Measurements from ENCODE around the gene TIMM22.
"Not testable (repeated sequence)": the region's sequence is repeated elsewhere in the genome, so short reads cannot be mapped to it uniquely, and the experiment has no call there.

TIMM22 gene

GRCh38 chr17:973053-973452 lies 23.9 kb upstream of the TIMM22 start:
- no peak for DNase-seq

DNA sequence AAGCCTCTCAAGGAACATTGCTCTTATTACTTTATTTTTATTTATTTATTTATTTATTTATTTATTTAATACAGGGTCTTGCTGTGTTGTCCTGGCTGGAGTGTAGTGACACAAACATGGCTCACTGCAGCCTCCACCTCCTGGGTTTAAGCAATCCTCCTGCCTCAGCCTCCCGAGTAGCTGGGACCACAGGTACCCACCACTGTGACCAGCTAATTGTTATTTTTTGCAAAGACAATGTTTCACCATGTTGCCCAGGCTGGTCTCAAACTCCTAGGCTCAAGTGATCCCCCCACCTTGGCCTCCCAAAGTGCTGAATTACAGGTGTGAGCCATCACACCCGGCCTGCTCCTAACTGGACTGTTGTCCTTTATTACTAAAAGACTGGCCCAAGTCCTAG lies 22.2 kb upstream of the TIMM22 start:
- DNase-seq: not testable (repeated sequence)

- peak; percentile 70 for DNase-seq
Measured at GRCh38 chr17:975371-975915, 21.5 kb upstream of the TIMM22 start.

DNA sequence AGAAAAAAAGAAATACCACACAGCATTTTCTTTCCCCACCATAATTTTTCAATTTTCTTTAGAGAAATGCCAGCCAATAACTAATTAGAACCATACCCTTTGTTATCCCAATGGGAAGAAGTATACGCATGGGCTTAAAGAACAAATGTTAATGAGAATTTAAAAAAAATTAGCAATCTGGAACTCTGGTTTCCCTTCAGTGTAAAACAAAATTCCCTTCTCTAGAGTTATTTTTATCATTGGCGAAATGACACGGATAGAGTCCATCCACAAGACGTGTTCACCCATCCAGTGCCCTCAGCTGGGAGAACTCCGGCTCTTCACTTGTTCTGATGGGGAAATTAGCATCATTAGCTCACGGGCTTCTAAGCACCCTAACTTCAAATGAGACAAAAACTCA lies 20.6 kb upstream of the TIMM22 start:
- DNase-seq: peak; percentile 43

GRCh38 chr17:977166-977565 lies 19.8 kb upstream of the TIMM22 start:
- DNase-seq: no peak

DNA sequence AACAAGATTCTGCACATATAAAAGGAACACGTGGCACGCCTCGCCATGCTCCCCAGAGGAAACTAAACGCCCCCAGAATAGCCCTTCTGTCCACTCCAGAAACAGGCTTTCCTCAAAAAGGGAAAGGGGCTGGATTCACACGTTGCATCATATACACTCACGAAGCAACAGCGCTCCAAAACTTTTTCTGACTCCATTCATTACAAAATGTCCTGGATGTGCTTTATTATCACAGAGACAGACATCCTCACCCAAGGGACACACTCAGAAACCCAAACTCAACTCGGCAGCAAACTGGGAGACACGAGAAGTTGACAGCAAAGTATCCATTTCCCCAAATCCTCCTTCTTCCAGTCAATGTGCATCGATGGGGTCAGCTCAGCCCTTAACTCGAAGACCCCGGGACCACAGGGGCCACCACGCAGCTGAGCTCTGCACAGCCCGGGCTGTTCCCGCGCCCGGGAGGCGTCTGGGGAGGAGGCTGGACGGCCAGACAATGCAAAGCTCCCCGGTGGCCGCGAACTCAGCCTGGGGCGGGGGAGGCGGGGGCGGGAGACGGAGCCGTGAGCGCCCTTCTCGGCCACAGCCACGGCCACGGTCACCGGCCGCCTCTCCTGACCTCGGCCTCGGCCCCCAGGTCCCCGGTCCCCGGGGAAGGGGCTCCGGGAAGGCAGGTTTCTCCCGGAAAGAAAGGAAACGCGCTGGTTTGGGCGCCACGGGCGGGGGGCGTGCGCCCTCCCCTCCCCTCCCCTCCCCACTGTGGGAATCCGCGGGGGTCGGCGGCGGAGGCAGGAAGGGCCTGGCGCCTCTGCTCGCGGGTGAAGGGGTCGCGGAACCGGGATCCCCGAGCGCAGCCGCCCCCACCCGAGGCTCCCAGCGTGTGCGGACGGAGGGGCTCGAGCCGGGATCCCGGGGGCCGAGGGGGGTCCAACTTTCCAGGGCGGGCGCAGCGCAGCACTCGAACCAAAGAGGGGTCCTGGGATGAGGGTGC lies 18.5 kb upstream of the TIMM22 start:
- DNase-seq: peak; percentile 73

DNA sequence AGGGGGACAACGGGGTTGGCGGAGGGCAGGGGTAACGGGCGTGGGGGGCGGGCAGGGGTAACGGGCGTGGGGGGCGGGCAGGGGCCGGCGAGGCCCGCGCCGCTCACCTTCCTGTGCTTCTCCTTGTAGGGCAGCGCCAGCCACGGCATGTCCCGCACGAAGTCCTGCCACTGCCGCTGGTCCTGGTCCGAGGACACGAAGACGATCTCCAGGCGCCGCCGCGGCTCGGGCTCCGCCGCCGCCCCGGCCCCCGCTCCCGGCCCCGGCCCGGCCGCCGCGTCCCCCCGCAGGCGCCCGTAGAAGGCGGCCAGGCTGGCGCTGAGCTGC lies 17.8 kb upstream of the TIMM22 start:
- DNase-seq: no peak

- peak; percentile 81 for DNase-seq
Measured at GRCh38 chr17:979539-980405, 17.2 kb upstream of the TIMM22 start, which contains the start of gene NXN. Gene NXN, minus strand, starts transcription at chr17:979776.

GRCh38 chr17:980406-981291 lies 16.3 kb upstream of the TIMM22 start:
- peak; percentile 87 for DNase-seq

GRCh38 chr17:981292-981658 lies 15.7 kb upstream of the TIMM22 start:
- DNase-seq: no peak

- DNase-seq: no peak
Measured at GRCh38 chr17:983921-984320, 13.0 kb upstream of the TIMM22 start.

DNA sequence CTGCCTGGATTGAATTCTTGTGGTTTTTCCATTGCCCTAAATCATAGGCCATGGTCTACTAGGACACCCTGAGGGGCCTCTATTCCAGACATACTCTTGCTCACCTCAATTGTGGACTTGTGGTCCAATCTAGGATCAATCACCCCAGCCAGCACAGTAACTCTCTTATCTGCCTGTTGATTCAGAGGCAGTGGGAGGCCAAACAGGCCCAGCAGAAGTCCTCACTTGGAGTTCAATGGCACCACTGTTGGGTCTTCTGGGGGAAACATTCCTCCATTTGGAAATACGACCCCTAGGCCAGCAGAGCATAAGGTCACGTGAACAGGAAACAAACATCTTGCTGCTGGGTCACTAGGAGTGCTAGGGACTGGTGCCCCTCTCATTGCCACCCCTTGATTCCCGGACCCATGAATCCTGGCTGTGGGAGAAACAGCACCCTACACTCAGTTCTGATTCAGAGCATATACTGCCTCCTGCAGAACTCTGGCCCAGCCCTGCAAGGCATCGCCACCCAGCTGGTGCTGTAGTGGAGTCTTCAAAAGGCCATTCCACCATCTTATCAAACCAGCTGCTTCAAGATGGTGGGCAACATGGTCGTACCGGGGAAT lies 10.5 kb upstream of the TIMM22 start:
- no peak for DNase-seq

DNA sequence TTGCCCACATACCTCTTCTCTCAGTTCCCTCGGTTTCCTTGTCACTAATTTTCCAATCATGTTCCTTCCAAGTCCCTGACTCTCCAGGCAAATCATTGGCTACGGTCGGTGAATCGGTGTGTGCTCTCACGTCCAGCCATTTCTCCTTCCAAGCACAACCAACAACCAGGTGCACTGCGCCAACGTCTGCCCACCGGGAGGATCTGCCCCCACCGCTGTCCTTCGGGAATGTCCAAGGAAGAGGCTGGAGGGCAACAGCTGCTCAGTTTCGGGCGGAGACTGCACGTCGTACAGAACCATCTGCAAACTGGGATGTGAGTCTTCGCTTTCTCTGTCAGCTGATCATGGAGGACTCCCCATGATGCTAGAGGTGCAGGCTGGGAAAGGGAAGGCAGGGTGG lies 9.0 kb upstream of the TIMM22 start:
- DNase-seq: no peak

DNA sequence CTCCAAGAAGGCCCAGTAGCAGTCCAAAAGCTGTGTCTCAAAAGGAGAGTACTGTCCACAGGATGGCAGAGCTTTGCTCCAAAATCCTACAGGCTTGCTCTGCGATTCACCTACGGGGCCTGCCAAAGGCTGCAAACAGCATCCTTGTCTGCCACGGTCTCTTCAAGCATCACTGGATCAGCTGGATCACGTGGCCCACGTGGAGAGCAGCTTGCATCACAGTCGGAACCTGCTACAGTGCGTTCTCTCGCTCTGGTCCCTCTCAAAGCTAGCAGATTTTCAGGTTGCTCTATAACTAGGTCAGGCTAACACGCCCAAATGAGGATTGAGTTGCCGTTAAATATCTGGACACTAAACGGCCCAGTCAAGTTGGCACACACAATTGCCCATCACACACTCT lies 8.4 kb upstream of the TIMM22 start:
- DNase-seq: no peak

- DNase-seq: no peak
Measured at GRCh38 chr17:992933-993332, 4.0 kb upstream of the TIMM22 start.

DNA sequence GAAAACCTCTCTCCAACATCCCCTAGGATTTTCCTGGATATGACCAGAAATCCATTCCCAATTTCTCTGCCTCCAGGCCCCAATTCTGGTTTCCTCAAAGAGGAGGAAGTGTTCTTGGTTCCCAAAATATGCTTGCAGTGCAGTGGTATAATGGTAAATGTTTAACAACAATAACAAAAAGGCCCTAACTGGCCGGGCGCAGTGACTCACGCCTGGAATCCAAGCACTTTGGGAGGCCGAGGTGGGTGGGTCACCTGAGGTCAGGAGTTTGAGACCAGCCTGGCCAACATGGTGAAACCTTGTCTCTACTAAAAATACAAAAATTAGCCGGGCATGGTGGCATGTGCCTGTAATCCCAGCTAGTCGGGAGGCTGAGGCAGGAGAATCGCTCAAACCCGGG lies 1.6 kb upstream of the TIMM22 start:
- DNase-seq: not testable (repeated sequence)

GRCh38 chr17:998111-998510 lies 1.2 kb downstream of the TIMM22 start:
- no peak for DNase-seq

GRCh38 chr17:1000597-1001461 lies 3.9 kb downstream of the TIMM22 start:
- peak; percentile 91 for DNase-seq

DNA sequence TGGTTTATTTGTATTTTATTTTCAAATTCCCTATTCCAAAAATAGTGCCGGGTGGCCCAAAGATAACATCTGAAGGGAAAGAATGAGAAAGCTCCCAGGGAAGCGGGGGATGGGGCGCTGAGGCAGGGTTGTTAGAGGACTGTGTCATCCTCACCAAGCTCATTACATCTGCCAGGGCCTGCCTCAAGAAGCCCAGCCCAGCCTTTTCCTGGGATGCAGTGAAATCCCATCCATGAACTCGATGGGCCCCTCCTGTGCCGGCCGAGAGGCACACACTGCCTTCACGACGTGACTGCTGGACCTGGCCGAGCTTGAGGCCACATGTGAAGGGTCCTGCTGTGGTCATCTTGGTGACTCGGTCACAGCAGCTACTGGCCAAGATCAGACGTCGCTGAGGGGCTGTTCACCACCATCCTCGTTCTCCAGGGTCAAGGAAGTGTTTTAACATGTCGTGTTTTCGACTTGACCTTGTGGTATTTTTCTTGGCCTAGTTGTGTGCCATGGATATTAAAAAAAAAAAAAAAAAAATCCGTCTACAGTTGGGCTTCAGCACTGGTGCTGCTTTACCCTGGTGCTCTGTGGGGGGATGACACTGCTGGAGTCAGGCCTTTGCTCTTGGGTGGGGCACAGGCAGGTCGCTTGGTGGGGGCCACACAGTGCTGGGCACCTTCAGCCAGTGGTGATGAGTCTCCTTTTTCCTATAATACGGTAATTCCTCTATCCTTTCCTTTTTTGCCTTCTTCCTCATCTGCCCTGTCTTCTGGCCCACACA lies 4.9 kb downstream of the TIMM22 start:
- DNase-seq: peak; percentile 80

DNA sequence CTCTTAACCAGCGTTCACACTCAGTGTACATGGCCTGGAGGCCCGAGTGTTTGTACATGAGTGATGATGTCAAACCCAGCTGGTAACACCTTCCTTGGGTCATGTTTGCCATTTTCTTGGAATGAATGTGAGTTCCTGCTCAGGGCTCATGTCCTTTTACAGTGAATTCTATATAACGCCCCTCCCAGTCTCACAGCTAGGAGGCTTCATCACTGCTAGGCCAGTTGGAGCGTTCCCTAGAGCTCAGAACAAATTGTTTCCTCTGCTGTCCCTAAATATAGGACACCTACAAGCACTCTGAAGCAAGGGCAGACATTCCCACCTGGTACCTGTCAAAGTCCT lies 5.5 kb downstream of the TIMM22 start:
- peak; percentile 36 for DNase-seq

Measured in fibroblast of skin of scalp (primary cell).